ENCODE data around the gene SLC12A7.
A peak's percentile ranks its signal among the peaks of the same experiment; 100 is the strongest.

The SLC12A7 gene

DNA sequence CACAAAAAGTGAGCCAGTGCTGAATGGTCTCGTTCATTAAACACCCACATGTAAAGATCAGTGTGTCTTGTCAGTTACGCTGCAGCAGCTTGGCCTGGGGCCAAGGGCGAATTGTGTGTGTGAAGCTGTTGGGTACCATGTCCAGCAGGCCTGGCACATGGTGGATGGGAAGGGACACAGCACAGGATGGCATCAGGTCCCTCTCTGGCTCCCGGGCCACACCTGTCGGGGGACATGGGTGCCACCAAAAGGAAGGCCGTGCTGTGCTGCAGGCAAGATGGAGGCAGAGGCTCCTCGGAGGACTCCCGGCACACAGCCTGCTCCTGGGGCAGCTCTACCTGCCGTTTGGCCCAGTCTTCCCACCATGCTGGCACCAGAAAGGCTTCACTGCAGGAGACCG lies 71.3 kb downstream of the SLC12A7 start:
- Mint-ChIP-seq H3K9me3 (peaks cover 62% of the 10 kb centered on the region), H3K27me3 (ENCODE audit: low read depth, poor library complexity) (peaks cover 3% of the 10 kb centered on the region), H3K4me3 (no peak overlapping the region), H3K27ac (no peak overlapping the region), H3K36me3 (ENCODE audit: low read depth) (peaks cover 15% of the 10 kb centered on the region), H3K4me1 (peaks cover 5% of the 10 kb centered on the region)
- TF ChIP-seq, protein P1, sequence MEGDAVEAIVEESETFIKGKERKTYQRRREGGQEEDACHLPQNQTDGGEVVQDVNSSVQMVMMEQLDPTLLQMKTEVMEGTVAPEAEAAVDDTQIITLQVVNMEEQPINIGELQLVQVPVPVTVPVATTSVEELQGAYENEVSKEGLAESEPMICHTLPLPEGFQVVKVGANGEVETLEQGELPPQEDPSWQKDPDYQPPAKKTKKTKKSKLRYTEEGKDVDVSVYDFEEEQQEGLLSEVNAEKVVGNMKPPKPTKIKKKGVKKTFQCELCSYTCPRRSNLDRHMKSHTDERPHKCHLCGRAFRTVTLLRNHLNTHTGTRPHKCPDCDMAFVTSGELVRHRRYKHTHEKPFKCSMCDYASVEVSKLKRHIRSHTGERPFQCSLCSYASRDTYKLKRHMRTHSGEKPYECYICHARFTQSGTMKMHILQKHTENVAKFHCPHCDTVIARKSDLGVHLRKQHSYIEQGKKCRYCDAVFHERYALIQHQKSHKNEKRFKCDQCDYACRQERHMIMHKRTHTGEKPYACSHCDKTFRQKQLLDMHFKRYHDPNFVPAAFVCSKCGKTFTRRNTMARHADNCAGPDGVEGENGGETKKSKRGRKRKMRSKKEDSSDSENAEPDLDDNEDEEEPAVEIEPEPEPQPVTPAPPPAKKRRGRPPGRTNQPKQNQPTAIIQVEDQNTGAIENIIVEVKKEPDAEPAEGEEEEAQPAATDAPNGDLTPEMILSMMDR (IDR thresholded peaks at IDR 0.05) = no peak
- DNase-seq = no peak

DNA sequence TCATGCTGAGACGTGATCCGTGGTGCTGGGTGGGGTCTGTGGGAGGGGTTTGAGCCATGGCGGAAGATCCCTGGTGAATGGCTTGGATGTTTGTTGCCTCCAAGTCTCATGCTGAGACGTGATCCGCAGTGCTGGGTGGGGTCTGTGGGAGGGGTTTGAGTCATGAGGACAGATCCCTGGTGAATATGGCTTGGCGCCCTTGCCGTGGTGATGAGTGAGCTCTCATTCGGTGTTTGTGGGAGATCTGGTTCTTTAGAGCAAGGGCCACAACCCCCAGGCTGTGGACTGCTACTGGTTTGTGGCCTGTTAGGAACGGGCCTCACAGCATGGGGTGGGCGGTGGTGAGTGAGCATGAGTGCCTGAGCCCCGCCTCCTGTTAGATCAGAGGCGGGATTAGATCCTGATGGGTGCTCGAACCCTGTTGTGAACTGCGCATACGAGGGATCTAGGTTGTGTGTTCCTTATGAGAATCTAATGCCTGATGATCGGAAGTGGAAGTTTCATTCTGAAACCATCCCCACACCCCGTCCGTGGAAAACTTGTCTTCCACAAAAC lies 72.1 kb downstream of the SLC12A7 start:
- no peaks in the 10 kb centered on the region for H3K27me3 Mint-ChIP-seq (ENCODE audit: low read depth, poor library complexity)
- H3K4me1 Mint-ChIP-seq = peaks cover 5% of the 10 kb centered on the region
- no peak overlapping the region for H3K27ac Mint-ChIP-seq
- TF ChIP-seq, protein P1 (IDR thresholded peaks at IDR 0.05) = no peak
- H3K36me3 Mint-ChIP-seq (ENCODE audit: low read depth) = peaks cover 15% of the 10 kb centered on the region
- H3K9me3 Mint-ChIP-seq = peaks cover 54% of the 10 kb centered on the region
- H3K4me3 Mint-ChIP-seq = no peak overlapping the region
- DNase-seq = no peak

DNA sequence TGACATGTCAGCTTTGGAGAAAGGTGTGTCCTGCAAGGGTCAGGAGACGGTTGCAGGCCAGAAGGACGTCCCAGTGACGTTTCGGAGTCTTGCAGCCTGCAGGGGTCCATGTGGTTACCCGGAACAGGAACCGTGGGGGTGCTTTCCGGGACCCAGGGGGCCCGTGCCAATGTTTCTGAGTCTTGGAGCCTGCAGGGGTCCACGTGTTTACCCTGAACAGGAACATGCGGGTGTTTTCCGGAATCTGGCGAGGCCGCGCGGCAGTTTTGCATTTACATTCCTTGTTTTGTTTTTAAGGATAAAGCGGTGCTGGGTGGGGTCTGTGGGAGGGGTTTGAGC lies 72.7 kb downstream of the SLC12A7 start:
- Mint-ChIP-seq H3K36me3 (ENCODE audit: low read depth) (peaks cover 15% of the 10 kb centered on the region), H3K4me3 (no peak overlapping the region), H3K9me3 (peaks cover 48% of the 10 kb centered on the region), H3K4me1 (peaks cover 7% of the 10 kb centered on the region), H3K27me3 (ENCODE audit: low read depth, poor library complexity) (no peaks in the 10 kb centered on the region), H3K27ac (no peak overlapping the region)
- TF ChIP-seq, protein P1 (IDR thresholded peaks at IDR 0.05) = no peak
- no peak for DNase-seq

DNA sequence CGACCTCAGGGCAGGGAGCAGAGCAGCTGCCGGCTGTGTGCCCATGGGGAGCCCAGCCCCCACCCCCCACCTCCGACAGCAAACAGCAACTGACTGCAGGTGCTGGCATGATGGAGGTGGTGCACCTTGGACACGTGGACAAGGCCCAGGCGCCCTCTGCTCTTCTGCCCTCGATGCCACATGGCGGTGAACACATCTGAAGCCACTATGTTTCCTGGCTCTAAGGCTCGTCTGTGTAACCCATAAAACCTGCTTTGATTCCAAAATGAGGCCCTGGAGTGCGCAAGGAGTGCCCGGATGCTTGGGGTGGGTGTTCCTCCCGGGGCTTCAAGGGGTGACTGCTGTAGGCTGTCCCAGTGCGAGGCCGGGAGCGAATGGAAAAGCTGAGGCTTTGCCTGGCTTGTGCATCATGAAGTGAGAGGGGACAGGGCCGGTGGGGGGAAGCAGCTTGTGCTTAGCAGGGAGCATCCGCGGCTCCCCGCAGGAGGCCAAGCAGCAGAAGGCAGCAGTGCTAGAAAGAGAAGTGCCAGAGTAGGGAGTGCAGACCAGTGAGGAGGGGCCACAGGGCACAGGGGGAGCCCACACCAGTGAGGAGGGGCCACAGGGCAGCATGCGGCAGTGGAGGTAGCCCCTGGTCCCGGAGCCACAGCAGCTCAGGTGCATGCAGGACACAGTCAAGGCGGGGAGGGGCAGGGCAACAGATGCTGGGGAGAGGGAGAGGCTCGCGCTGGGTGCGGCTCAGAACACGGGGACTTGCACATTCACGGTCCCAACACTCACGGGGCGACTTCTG lies 73.2 kb downstream of the SLC12A7 start:
- Mint-ChIP-seq H3K4me3 (no peak overlapping the region), H3K27me3 (ENCODE audit: low read depth, poor library complexity) (no peaks in the 10 kb centered on the region), H3K9me3 (peaks cover 43% of the 10 kb centered on the region), H3K4me1 (peaks cover 13% of the 10 kb centered on the region), H3K27ac (no peak overlapping the region), H3K36me3 (ENCODE audit: low read depth) (peaks cover 15% of the 10 kb centered on the region)
- TF ChIP-seq, protein P1 (IDR thresholded peaks at IDR 0.05) = no peak
- DNase-seq = peak; percentile 3

DNA sequence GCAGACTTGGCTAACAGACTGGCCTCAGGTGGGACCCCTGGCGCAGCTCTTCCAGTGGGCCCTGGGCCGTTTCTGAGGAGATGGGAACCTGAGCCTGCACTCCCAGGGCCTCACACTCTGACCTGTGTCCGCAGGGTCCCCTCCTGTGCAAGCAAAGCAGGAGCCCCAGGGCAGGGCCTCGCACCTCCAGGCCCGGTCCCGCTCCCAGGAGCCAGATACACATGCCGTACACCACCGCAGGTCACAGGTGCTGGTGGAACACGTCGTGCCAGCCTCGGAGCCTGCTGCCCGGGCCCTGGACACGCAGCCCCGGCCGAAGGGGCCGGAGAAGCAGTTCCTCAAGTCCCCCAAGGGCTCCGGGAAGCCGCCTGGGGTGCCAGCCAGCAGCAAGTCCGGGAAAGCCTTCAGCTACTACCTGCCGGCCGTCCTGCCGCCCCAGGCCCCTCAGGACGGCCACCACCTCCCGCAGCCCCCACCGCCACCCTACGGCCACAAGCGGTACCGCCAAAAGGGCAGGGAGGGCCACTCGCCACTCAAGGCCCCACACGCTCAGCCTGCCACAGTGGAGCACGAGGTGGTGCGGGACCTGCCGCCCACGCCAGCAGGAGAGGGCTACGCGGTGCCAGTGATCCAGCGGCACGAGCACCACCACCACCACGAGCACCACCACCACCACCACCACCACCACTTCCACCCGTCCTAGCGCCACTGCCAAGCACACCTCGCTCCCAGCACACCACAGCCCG lies 74.0 kb downstream of the SLC12A7 start:
- TF ChIP-seq, protein P1 (IDR thresholded peaks at IDR 0.05) = no peak
- H3K27me3 Mint-ChIP-seq (ENCODE audit: low read depth, poor library complexity) = no peaks in the 10 kb centered on the region
- H3K27ac Mint-ChIP-seq = no peak overlapping the region
- no peak overlapping the region for H3K4me3 Mint-ChIP-seq
- H3K9me3 Mint-ChIP-seq = peaks cover 35% of the 10 kb centered on the region
- peaks cover 15% of the 10 kb centered on the region for H3K36me3 Mint-ChIP-seq (ENCODE audit: low read depth)
- H3K4me1 Mint-ChIP-seq = peaks cover 14% of the 10 kb centered on the region
- DNase-seq = peak; percentile 2
